ENCODE data around the gene PTOV1. TPM values are rescaled to one million over a fixed set of nuclear protein-coding genes. Genes with fewer than 3 reads are reported as not detected.
A peak's percentile ranks its signal among the peaks of the same experiment; 100 is the strongest.

PTOV1 gene
- total and polyA plus RNA-seq, 2 of the 13 experiments (the other 11 are each of a cell fraction or from before 2014, with no cell fraction given), result 63.5 to 68.5 TPM

DNA sequence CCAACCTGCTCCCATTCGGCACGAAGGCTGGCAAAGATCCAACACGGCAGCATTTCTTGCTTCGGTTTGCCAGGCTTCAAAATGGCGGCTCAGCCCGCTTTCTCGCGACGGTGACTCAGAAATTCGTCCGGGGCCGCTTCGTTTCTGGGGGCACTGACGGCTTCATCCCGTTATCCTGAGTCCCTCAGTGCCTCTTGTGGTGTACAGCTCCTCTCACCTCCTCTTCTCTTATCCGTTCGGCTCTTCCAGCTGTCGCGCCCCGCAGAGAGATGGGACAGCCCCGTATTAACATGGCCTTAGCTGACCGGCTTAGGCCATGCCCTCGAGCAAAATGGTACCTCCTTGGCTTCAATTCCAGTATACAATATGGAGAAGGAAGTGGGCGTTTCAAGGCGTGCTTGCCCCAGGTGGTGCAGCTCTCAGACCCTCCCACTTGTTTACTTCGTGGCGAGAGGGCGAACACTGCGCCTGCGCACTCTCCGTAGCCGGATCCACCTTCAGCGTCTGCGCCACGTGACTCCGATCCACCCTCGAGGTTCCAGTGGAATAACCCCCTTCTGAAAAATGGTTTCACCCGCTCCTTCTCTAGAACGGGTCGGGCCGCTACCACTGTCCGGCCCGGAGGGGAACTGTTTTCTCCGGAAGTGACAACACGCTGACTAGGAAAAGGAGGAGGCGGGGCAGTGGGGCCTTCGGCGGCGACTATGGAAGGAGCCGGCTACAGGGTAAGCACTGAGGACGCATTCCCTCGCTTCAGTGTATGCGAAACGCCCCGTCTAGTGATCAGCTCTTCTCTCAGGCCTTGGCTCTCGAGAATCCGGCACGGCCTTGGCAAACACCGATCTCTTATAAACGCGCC, 26.3 kb downstream of the PTOV1 start, which contains the start of the genes AKT1S1 and TBC1D17 (continued):
- TF ChIP-seq, protein P1, sequence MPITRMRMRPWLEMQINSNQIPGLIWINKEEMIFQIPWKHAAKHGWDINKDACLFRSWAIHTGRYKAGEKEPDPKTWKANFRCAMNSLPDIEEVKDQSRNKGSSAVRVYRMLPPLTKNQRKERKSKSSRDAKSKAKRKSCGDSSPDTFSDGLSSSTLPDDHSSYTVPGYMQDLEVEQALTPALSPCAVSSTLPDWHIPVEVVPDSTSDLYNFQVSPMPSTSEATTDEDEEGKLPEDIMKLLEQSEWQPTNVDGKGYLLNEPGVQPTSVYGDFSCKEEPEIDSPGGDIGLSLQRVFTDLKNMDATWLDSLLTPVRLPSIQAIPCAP (CRISPR knock-in tag; IDR thresholded peaks at IDR 0.05; ENCODE audit: low read depth), result no peak
- TF ChIP-seq RELA (CRISPR knock-in tag; IDR thresholded peaks at IDR 0.05), result 0 out of 2 replicates have a peak, but pooled peaks have one; percentile 7
- peak; percentile 6; the same call in 1 of the 2 replicates for TF ChIP-seq RXRB (CRISPR knock-in tag; IDR thresholded peaks at IDR 0.05; ENCODE audit: borderline replicate concordance)
- TF ChIP-seq ZBTB38 (CRISPR knock-in tag; IDR thresholded peaks at IDR 0.05), result peak; percentile 21; the same call in 1 of the 2 replicates
- TF ChIP-seq RFX3 (CRISPR knock-in tag; IDR thresholded peaks at IDR 0.05), result no peak
- 0 out of 2 replicates have a peak, but pooled peaks have one; percentile 13 for TF ChIP-seq PAX8 (CRISPR knock-in tag; IDR thresholded peaks at IDR 0.05; ENCODE audit: borderline replicate concordance)
- TF ChIP-seq, protein P2, sequence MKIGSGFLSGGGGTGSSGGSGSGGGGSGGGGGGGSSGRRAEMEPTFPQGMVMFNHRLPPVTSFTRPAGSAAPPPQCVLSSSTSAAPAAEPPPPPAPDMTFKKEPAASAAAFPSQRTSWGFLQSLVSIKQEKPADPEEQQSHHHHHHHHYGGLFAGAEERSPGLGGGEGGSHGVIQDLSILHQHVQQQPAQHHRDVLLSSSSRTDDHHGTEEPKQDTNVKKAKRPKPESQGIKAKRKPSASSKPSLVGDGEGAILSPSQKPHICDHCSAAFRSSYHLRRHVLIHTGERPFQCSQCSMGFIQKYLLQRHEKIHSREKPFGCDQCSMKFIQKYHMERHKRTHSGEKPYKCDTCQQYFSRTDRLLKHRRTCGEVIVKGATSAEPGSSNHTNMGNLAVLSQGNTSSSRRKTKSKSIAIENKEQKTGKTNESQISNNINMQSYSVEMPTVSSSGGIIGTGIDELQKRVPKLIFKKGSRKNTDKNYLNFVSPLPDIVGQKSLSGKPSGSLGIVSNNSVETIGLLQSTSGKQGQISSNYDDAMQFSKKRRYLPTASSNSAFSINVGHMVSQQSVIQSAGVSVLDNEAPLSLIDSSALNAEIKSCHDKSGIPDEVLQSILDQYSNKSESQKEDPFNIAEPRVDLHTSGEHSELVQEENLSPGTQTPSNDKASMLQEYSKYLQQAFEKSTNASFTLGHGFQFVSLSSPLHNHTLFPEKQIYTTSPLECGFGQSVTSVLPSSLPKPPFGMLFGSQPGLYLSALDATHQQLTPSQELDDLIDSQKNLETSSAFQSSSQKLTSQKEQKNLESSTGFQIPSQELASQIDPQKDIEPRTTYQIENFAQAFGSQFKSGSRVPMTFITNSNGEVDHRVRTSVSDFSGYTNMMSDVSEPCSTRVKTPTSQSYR (CRISPR knock-in tag; IDR thresholded peaks at IDR 0.05; ENCODE audit: borderline replicate concordance), result no peak
- TF ChIP-seq, protein P3, sequence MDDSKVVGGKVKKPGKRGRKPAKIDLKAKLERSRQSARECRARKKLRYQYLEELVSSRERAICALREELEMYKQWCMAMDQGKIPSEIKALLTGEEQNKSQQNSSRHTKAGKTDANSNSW (CRISPR knock-in tag; IDR thresholded peaks at IDR 0.05; ENCODE audit: borderline replicate concordance), result 0 out of 2 replicates have a peak, but pooled peaks have one; percentile 8
- 0 out of 2 replicates have a peak, but pooled peaks have one; percentile 53 for TF ChIP-seq TSC22D2 (CRISPR knock-in tag; IDR thresholded peaks at IDR 0.05; ENCODE audit: borderline replicate concordance)
- TF ChIP-seq ZNF501 (CRISPR knock-in tag; IDR thresholded peaks at IDR 0.05), result peak; percentile 77; the same call in 1 of the 2 replicates
- TF ChIP-seq, protein P4, sequence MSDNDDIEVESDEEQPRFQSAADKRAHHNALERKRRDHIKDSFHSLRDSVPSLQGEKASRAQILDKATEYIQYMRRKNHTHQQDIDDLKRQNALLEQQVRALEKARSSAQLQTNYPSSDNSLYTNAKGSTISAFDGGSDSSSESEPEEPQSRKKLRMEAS (IDR thresholded peaks at IDR 0.05), result peak; percentile 96
- 0 out of 2 replicates have a peak, but pooled peaks have one; percentile 13 for TF ChIP-seq SAFB2 (CRISPR knock-in tag; IDR thresholded peaks at IDR 0.05; ENCODE audit: borderline replicate concordance, low read depth)
- peak; percentile 87 for TF ChIP-seq POLR2G (IDR thresholded peaks at IDR 0.05; ENCODE audit: low read depth, low read length)
- TF ChIP-seq ZSCAN25 (CRISPR knock-in tag; IDR thresholded peaks at IDR 0.05), result 0 out of 2 replicates have a peak, but pooled peaks have one; percentile 13
- TF ChIP-seq ZNF263 (CRISPR knock-in tag; IDR thresholded peaks at IDR 0.05), result 0 out of 2 replicates have a peak, but pooled peaks have one; percentile 47
- peak; percentile 35 for TF ChIP-seq HNRNPH1 (optimal IDR thresholded peaks at IDR 0.05; ENCODE audit: low read depth, low read length)
- TF ChIP-seq, protein P5, sequence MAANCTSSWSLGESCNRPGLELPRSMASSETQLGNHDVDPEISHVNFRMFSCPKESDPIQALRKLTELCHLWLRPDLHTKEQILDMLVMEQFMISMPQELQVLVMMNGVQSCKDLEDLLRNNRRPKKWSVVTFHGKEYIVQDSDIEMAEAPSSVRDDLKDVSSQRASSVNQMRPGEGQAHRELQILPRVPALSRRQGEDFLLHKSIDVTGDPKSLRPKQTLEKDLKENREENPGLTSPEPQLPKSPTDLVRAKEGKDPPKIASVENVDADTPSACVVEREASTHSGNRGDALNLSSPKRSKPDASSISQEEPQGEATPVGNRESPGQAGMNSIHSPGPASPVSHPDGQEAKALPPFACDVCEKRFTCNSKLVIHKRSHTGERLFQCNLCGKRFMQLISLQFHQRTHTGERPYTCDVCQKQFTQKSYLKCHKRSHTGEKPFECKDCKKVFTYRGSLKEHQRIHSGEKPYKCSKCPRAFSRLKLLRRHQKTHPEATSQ (CRISPR knock-in tag; IDR thresholded peaks at IDR 0.05; ENCODE audit: borderline replicate concordance), result no peak
- TF ChIP-seq, protein P6, sequence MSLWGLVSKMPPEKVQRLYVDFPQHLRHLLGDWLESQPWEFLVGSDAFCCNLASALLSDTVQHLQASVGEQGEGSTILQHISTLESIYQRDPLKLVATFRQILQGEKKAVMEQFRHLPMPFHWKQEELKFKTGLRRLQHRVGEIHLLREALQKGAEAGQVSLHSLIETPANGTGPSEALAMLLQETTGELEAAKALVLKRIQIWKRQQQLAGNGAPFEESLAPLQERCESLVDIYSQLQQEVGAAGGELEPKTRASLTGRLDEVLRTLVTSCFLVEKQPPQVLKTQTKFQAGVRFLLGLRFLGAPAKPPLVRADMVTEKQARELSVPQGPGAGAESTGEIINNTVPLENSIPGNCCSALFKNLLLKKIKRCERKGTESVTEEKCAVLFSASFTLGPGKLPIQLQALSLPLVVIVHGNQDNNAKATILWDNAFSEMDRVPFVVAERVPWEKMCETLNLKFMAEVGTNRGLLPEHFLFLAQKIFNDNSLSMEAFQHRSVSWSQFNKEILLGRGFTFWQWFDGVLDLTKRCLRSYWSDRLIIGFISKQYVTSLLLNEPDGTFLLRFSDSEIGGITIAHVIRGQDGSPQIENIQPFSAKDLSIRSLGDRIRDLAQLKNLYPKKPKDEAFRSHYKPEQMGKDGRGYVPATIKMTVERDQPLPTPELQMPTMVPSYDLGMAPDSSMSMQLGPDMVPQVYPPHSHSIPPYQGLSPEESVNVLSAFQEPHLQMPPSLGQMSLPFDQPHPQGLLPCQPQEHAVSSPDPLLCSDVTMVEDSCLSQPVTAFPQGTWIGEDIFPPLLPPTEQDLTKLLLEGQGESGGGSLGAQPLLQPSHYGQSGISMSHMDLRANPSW (CRISPR knock-in tag; IDR thresholded peaks at IDR 0.05; ENCODE audit: borderline replicate concordance), result 0 out of 2 replicates have a peak, but pooled peaks have one; percentile 49

Data from HepG2 (cell line).